ENCODE measurements around the gene XKR8.

DNA sequence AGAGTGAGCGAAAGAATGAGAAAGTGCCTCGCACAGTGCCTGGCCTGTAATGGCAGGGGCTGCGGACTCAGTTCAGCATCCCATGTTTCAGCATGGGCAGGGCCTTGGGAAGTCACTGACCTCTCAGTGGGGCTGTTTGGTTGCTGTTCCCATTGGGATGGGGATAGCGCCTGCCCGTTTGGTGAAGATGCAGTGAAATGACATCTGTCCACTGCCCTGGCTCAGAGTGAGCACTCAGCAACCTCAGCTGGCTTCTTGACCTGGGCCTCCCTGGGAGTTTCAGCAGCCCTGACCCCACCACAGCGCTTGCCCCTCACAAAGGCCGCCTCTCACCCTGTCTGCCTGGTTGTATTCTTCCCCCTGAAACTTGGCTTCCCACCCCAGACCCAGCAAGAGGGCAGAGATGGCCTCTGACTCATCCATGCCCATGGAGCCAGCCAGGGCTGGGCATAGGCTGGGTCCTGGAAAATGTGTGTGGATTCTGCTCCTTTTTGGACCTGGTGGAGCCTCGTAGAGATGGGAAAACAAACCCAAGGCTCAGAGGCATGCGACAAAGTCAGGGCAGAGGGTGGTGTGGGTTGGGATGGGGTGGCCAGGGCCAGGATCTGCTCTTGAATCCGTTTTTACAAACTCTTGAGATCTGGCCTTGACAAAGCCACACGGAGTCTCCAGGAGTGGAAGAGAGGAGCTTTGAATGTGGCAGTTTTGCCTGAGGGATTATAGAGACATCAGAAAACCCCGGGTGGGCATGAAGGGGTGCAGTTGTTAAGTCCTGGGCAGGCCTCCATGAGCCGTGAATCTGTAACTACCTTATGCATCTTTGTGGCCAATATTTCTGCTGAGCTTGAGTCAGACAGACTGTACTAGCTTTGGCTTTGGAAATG, 1.2 kb downstream of the XKR8 start:
- TF ChIP-seq, protein P1, sequence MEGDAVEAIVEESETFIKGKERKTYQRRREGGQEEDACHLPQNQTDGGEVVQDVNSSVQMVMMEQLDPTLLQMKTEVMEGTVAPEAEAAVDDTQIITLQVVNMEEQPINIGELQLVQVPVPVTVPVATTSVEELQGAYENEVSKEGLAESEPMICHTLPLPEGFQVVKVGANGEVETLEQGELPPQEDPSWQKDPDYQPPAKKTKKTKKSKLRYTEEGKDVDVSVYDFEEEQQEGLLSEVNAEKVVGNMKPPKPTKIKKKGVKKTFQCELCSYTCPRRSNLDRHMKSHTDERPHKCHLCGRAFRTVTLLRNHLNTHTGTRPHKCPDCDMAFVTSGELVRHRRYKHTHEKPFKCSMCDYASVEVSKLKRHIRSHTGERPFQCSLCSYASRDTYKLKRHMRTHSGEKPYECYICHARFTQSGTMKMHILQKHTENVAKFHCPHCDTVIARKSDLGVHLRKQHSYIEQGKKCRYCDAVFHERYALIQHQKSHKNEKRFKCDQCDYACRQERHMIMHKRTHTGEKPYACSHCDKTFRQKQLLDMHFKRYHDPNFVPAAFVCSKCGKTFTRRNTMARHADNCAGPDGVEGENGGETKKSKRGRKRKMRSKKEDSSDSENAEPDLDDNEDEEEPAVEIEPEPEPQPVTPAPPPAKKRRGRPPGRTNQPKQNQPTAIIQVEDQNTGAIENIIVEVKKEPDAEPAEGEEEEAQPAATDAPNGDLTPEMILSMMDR (IDR thresholded peaks at IDR 0.05) = no peak
- TF ChIP-seq POLR2AphosphoS5 (IDR thresholded peaks at IDR 0.05) = no peak
